ENCODE measurements around the gene SPG11. TPM values are rescaled to one million over a fixed set of nuclear protein-coding genes. Genes with fewer than 3 reads are reported as not detected.

Gene SPG11
- total RNA-seq, 1 donor from 2014 or later, result 67.3 TPM

DNA sequence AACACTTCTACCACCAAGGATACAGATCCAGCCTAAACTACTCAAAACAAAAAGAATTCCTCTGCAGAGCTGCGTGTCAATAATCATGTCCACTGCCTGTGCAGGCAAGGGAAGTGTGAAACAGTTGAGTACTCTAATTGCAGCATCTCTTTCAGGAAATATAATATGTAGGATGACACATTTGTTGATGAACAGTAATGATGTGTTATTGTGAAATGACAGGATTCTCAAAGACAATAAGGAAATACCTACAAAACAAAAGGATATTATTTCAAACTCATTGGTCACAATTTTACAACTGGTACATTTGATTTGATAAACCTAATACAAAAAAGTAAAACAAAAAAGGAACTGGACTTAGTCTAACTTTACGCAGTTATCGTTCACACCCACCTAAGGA lies 4.4 kb downstream of the SPG11 start:
- Histone ChIP-seq H3K4me1 (ENCODE audit: control insufficient read depth in 3 of 3, insufficient read depth in 3 of 3, low read length in 3 of 3) (peaks cover 15 to 26% (median 20%) of the 10 kb centered on the region in 3 donors), H3K4me3 (ENCODE audit: low read length in 3 of 3) (no peak overlapping the region), H3K27me3 (ENCODE audit: control insufficient read depth in 3 of 3, insufficient read depth in 3 of 3, low read length in 3 of 3) (no peaks in the 10 kb centered on the region), H3K27ac (ENCODE audit: low read depth, low read length) (no peak overlapping the region), H3K36me3 (ENCODE audit: control insufficient read depth in 3 of 3, insufficient read depth in 3 of 3, low read length in 3 of 3) (peaks cover 3 to 34% (median 33%) of the 10 kb centered on the region in 3 donors), H3K9me3 (ENCODE audit: control insufficient read depth in 3 of 3, low read length in 3 of 3) (no peaks in the 10 kb centered on the region), H3K9ac (ENCODE audit: low read depth in 1 of 3, low read length in 3 of 3) (no peak overlapping the region)

DNA sequence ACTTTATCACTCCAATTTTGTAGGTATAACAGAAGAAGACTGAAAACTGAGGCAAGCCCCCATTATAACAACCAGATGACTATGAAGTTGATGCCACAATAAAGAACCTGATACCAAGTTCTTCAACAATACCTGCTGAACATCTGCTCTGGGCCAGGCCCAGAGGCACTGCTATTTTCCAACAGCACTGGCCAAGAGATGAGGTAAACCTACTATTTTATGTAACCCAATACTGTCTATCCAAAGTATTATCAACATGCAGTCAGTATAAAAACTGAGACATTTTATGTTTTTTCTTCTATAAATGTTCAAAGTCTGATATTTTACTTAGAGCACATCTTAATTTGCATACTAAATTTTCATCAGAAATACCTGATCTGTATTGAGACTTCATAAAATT lies 6.1 kb downstream of the SPG11 start:
- Histone ChIP-seq H3K27ac (ENCODE audit: low read depth, low read length) (peak overlapping the region; percentile 58), H3K9ac (ENCODE audit: low read depth in 1 of 3, low read length in 3 of 3) (no peak overlapping the region), H3K36me3 (ENCODE audit: control insufficient read depth in 3 of 3, insufficient read depth in 3 of 3, low read length in 3 of 3) (peaks cover 3 to 47% (median 46%) of the 10 kb centered on the region in 3 donors), H3K4me1 (ENCODE audit: control insufficient read depth in 3 of 3, insufficient read depth in 3 of 3, low read length in 3 of 3) (peaks cover 6 to 13% (median 13%) of the 10 kb centered on the region in 3 donors), H3K9me3 (ENCODE audit: control insufficient read depth in 3 of 3, low read length in 3 of 3) (no peaks in the 10 kb centered on the region), H3K27me3 (ENCODE audit: control insufficient read depth in 3 of 3, insufficient read depth in 3 of 3, low read length in 3 of 3) (no peaks in the 10 kb centered on the region), H3K4me3 (ENCODE audit: low read length in 3 of 3) (no peak overlapping the region)

DNA sequence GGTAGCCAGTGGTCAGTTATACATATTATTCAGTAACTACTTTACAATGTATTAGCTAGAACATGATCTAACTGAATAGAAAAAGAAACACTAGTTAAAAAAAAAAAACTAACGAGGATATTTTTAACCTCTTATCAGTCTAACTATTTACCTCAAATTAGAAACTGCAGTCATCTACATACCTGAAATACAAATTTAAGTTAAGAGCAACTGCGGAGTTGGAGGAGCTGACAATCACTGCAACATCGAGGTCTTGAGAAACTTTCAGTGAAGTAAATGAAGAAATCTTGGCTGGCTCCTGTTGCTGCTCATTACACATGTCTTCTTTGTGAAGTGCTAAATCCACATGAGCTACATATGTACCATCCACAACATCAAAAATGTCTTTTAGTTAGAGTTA lies 6.5 kb downstream of the SPG11 start:
- Histone ChIP-seq H3K27ac (ENCODE audit: low read depth, low read length) (peak overlapping the region; percentile 58), H3K4me1 (ENCODE audit: control insufficient read depth in 3 of 3, insufficient read depth in 3 of 3, low read length in 3 of 3) (peaks cover 2 to 10% (median 9%) of the 10 kb centered on the region in 3 donors), H3K36me3 (ENCODE audit: control insufficient read depth in 3 of 3, insufficient read depth in 3 of 3, low read length in 3 of 3) (peaks cover 3 to 51% (median 51%) of the 10 kb centered on the region in 3 donors), H3K9me3 (ENCODE audit: control insufficient read depth in 3 of 3, low read length in 3 of 3) (no peaks in the 10 kb centered on the region), H3K27me3 (ENCODE audit: control insufficient read depth in 3 of 3, insufficient read depth in 3 of 3, low read length in 3 of 3) (no peaks in the 10 kb centered on the region), H3K9ac (ENCODE audit: low read depth in 1 of 3, low read length in 3 of 3) (no peak overlapping the region), H3K4me3 (ENCODE audit: low read length in 3 of 3) (no peak overlapping the region)

DNA sequence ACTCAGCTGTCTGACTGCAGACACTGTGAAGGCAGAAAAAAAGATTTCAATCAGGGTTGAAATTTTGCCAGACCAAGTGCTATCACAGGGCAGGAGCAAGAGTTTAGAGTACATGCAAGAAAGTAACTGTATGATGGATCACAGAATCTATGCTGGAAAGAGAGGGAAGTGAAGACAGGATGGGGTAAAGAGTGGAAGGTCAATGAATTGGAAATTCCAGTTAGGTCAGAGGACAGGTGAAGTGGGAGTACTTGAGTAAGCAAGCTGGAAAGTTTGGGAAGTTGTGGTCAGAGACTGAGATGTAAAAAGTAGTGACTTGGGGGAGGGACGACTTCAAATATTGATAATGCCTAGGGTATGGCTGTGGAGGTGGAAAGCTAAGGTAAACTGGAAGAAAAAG lies 7.2 kb downstream of the SPG11 start:
- H3K27ac ChIP-seq (ENCODE audit: low read depth, low read length), result peak overlapping the region; percentile 58
- H3K9me3 ChIP-seq (ENCODE audit: control insufficient read depth in 3 of 3, low read length in 3 of 3), result no peaks in the 10 kb centered on the region
- peaks cover 0 to 9% (median 7%) of the 10 kb centered on the region in 3 donors for H3K4me1 ChIP-seq (ENCODE audit: control insufficient read depth in 3 of 3, insufficient read depth in 3 of 3, low read length in 3 of 3)
- no peaks in the 10 kb centered on the region for H3K27me3 ChIP-seq (ENCODE audit: control insufficient read depth in 3 of 3, insufficient read depth in 3 of 3, low read length in 3 of 3)
- peaks cover 9 to 56% (median 56%) of the 10 kb centered on the region in 3 donors for H3K36me3 ChIP-seq (ENCODE audit: control insufficient read depth in 3 of 3, insufficient read depth in 3 of 3, low read length in 3 of 3)
- no peak overlapping the region for H3K4me3 ChIP-seq (ENCODE audit: low read length in 3 of 3)
- no peak overlapping the region for H3K9ac ChIP-seq (ENCODE audit: low read depth in 1 of 3, low read length in 3 of 3)

DNA sequence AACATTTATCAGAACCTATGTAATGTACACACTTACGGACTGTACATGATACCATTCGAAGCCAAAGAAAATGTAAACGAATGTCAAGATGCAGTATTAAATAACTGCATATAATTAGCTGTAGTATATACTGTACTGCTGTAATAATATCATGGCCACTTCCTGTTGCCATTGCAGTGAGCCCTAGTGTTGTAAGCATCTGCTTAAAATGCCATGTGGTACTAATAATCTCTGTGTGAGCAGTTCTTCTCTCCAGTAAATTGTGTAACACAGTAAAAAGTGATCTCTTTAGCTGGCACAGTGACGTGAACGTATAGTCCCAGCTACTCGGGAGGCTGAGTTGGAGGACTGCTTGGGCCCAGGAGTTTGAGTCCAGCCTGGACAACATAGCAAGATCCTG lies 8.6 kb downstream of the SPG11 start:
- no peak overlapping the region for H3K9ac ChIP-seq (ENCODE audit: low read depth in 1 of 3, low read length in 3 of 3)
- H3K9me3 ChIP-seq (ENCODE audit: control insufficient read depth in 3 of 3, low read length in 3 of 3), result no peaks in the 10 kb centered on the region
- no peak overlapping the region for H3K27ac ChIP-seq (ENCODE audit: low read depth, low read length)
- H3K27me3 ChIP-seq (ENCODE audit: control insufficient read depth in 3 of 3, insufficient read depth in 3 of 3, low read length in 3 of 3), result no peaks in the 10 kb centered on the region
- H3K36me3 ChIP-seq (ENCODE audit: control insufficient read depth in 3 of 3, insufficient read depth in 3 of 3, low read length in 3 of 3), result peaks cover 10 to 64% (median 59%) of the 10 kb centered on the region in 3 donors
- H3K4me3 ChIP-seq (ENCODE audit: low read length in 3 of 3), result no peak overlapping the region
- peaks cover 0 to 9% (median 7%) of the 10 kb centered on the region in 3 donors for H3K4me1 ChIP-seq (ENCODE audit: control insufficient read depth in 3 of 3, insufficient read depth in 3 of 3, low read length in 3 of 3)

DNA sequence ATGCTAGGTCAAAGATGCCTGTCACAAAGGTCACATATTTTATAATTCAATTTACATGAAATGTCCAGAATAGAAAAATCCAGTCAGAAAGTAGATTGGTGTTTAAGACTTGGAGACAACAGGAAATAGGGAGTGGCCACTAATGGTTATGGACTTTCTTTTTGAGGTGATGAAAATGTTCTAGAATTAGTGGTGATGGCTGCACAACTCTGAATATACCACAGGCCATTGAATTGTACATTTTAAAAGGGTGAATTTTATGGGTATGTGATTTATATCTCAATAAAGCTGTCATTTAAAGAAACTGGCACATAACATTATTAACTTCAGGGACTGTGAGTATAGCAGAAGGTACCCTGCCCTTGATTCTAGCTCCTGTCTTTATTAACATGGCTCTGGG lies 15.8 kb downstream of the SPG11 start:
- no peaks in the 10 kb centered on the region for H3K9me3 ChIP-seq (ENCODE audit: control insufficient read depth in 3 of 3, low read length in 3 of 3)
- H3K36me3 ChIP-seq (ENCODE audit: control insufficient read depth in 3 of 3, insufficient read depth in 3 of 3, low read length in 3 of 3), result peaks cover 15 to 52% (median 35%) of the 10 kb centered on the region in 3 donors
- H3K27me3 ChIP-seq (ENCODE audit: control insufficient read depth in 3 of 3, insufficient read depth in 3 of 3, low read length in 3 of 3), result no peaks in the 10 kb centered on the region
- no peaks in the 10 kb centered on the region for H3K4me1 ChIP-seq (ENCODE audit: control insufficient read depth in 3 of 3, insufficient read depth in 3 of 3, low read length in 3 of 3)
- H3K27ac ChIP-seq (ENCODE audit: low read depth, low read length), result no peak overlapping the region
- H3K9ac ChIP-seq (ENCODE audit: low read depth in 1 of 3, low read length in 3 of 3), result no peak overlapping the region
- H3K4me3 ChIP-seq (ENCODE audit: low read length in 3 of 3), result no peak overlapping the region

- Histone ChIP-seq H3K36me3 (ENCODE audit: control insufficient read depth in 3 of 3, insufficient read depth in 3 of 3, low read length in 3 of 3) (peaks cover 15 to 48% (median 28%) of the 10 kb centered on the region in 3 donors), H3K4me1 (ENCODE audit: control insufficient read depth in 3 of 3, insufficient read depth in 3 of 3, low read length in 3 of 3) (no peaks in the 10 kb centered on the region), H3K9ac (ENCODE audit: low read depth in 1 of 3, low read length in 3 of 3) (no peak overlapping the region), H3K27ac (ENCODE audit: low read depth, low read length) (no peak overlapping the region), H3K27me3 (ENCODE audit: control insufficient read depth in 3 of 3, insufficient read depth in 3 of 3, low read length in 3 of 3) (no peaks in the 10 kb centered on the region), H3K9me3 (ENCODE audit: control insufficient read depth in 3 of 3, low read length in 3 of 3) (no peaks in the 10 kb centered on the region), H3K4me3 (ENCODE audit: low read length in 3 of 3) (no peak overlapping the region)
These were observed 16.4 kb downstream of the SPG11 start for GRCh38 chr15:44647036-44647435.

GRCh38 chr15:44646460-44646859 lies 17.0 kb downstream of the SPG11 start:
- H3K4me1 ChIP-seq (ENCODE audit: control insufficient read depth in 3 of 3, insufficient read depth in 3 of 3, low read length in 3 of 3), result no peaks in the 10 kb centered on the region
- peaks cover 11 to 43% (median 24%) of the 10 kb centered on the region in 3 donors for H3K36me3 ChIP-seq (ENCODE audit: control insufficient read depth in 3 of 3, insufficient read depth in 3 of 3, low read length in 3 of 3)

GRCh38 chr15:44641651-44642050 lies 21.8 kb downstream of the SPG11 start:
- Histone ChIP-seq H3K27ac (ENCODE audit: low read depth, low read length) (no peak overlapping the region), H3K27me3 (ENCODE audit: control insufficient read depth in 3 of 3, insufficient read depth in 3 of 3, low read length in 3 of 3) (no peaks in the 10 kb centered on the region), H3K4me1 (ENCODE audit: control insufficient read depth in 3 of 3, insufficient read depth in 3 of 3, low read length in 3 of 3) (no peaks in the 10 kb centered on the region), H3K4me3 (ENCODE audit: low read length in 3 of 3) (no peak overlapping the region), H3K9me3 (ENCODE audit: control insufficient read depth in 3 of 3, low read length in 3 of 3) (no peaks in the 10 kb centered on the region), H3K9ac (ENCODE audit: low read depth in 1 of 3, low read length in 3 of 3) (no peak overlapping the region), H3K36me3 (ENCODE audit: control insufficient read depth in 3 of 3, insufficient read depth in 3 of 3, low read length in 3 of 3) (peaks cover 6 to 16% (median 11%) of the 10 kb centered on the region in 3 donors)

More at GRCh38 chr15:44646460-44646859, 17.0 kb downstream of the SPG11 start:
- H3K4me3 ChIP-seq (ENCODE audit: low read length in 3 of 3), result no peak overlapping the region
- H3K27ac ChIP-seq (ENCODE audit: low read depth, low read length), result no peak overlapping the region
- no peaks in the 10 kb centered on the region for H3K27me3 ChIP-seq (ENCODE audit: control insufficient read depth in 3 of 3, insufficient read depth in 3 of 3, low read length in 3 of 3)
- H3K9me3 ChIP-seq (ENCODE audit: control insufficient read depth in 3 of 3, low read length in 3 of 3), result no peaks in the 10 kb centered on the region
- H3K9ac ChIP-seq (ENCODE audit: low read depth in 1 of 3, low read length in 3 of 3), result no peak overlapping the region

DNA sequence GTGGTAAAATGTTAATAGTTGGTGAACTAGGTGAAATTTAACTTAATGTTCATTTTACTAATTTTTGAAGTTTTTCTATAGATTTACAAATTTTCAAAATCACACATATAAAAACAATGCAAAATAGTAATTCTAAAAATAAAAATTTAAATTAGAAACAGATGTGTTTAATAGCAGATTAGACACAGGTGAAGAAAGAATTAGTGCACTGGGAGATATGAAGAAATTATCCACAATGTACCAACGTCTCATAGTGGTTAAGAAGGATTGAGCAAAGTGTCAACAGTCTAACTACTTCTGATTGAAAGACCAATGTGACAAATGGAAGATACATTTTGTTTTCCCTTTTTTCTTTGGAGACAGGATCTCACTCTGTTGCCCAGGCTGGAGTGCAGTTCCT lies 26.5 kb downstream of the SPG11 start:
- Histone ChIP-seq H3K9ac (ENCODE audit: low read depth in 1 of 3, low read length in 3 of 3) (no peak overlapping the region), H3K36me3 (ENCODE audit: control insufficient read depth in 3 of 3, insufficient read depth in 3 of 3, low read length in 3 of 3) (peaks cover 8 to 27% (median 23%) of the 10 kb centered on the region in 3 donors), H3K27me3 (ENCODE audit: control insufficient read depth in 3 of 3, insufficient read depth in 3 of 3, low read length in 3 of 3) (no peaks in the 10 kb centered on the region), H3K4me1 (ENCODE audit: control insufficient read depth in 3 of 3, insufficient read depth in 3 of 3, low read length in 3 of 3) (no peaks in the 10 kb centered on the region), H3K4me3 (ENCODE audit: low read length in 3 of 3) (no peak overlapping the region), H3K9me3 (ENCODE audit: control insufficient read depth in 3 of 3, low read length in 3 of 3) (no peaks in the 10 kb centered on the region), H3K27ac (ENCODE audit: low read depth, low read length) (no peak overlapping the region)
